Measurements from ENCODE around the gene CA12.

Gene CA12

GRCh38 chr15:63374686-63375520 lies 6.7 kb downstream of the CA12 start:
- no peak for DNase-seq (ENCODE audit: low spot score)

- DNase-seq (ENCODE audit: low spot score): no peak
Measured at GRCh38 chr15:63373866-63374548, 7.6 kb downstream of the CA12 start.

DNA sequence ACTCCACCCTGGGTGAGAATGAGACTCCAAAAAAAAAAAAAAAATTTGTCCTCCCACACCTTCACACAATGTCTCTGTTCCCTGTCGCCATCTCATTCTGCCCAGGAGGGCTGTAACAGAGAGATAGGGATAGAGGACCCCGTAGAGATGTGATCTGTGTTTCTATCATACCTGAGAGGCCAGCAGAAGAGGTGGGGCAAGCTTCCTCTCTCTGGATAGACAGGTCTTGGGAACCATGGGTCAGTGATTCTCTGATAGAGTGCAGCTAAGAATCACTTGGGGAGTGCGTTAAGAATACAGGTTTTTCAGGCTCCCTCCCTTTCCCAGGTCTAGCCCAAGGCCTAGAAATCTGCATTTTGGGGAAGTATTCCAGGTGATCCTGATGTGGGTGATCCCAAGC lies 8.3 kb downstream of the CA12 start:
- no peak for DNase-seq (ENCODE audit: low spot score)

DNA sequence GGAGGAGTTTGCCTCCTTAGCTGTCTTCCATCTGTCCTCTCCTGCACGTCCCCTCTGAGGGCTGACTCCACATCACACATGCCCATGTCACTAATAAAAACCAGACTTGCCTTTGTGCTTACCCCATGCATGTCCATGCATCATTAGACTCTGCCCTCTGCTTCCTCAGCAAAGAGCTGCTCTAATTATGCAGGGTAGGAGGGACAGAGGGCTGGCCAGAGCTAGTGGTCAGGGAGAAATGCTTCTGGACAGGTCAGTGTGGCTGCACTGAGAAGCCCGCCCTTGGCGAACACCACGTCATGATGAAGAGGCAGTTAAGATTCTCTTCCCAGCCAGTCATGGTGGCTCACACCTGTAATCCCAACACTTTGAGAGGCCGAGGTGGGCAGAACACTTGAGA lies 8.9 kb downstream of the CA12 start:
- no peak for DNase-seq (ENCODE audit: low spot score)

DNA sequence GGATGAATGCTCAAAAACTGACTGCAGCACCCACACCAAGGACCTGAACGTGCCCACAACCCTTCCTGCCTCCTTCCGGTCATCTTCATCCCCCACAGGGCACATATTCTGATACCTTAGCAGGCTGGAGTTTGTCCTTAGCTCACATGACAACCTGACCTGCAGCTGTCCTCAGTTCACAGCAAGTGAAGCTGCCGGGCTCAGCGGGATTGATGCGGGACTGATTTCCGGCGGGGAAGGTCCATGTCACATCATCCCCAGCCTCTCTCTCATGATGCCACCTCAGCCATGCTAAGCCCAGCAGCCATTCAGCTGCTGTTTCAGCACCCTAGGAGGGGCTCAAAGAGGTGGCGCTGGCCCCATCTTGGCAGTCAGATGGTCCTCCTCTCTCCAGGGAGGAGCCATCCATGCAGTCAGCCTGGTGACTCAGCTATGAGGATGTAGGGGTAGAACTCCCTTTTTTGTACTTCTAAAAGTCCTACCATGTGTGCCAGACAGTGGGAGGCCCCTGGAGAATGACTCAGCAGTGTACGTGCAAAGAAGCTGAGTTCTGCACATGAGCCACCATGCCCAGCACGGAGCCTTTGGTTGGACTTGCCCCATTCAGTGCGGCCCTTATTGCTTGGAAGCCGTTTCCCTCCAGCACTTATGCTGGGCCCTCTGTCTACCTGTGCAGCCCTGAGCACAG lies 9.5 kb downstream of the CA12 start:
- DNase-seq (ENCODE audit: low spot score): no peak

GRCh38 chr15:63371297-63371918 lies 10.2 kb downstream of the CA12 start:
- no peak for DNase-seq (ENCODE audit: low spot score)

DNA sequence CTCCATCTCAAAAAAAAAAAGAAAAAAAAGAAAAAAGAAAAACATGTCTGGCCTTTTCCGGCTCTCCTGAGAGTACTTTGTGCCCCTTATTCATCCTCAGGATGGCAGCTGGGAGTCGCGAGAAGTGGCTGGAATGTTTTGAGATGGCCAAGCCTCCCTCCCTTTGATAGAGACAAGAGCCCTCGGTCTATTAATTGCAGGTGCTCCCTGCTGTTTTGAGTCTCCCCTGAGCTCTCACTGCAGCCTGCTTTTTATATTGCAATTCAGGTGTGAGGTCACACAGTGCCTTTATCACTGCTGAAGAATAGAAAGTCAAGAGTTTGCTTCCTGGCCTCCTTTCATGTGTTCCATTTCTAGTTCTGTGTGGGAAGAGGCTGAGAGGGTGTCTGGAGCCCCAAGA lies 10.9 kb downstream of the CA12 start:
- DNase-seq (ENCODE audit: low spot score): no peak

GRCh38 chr15:63369781-63370180 lies 11.9 kb downstream of the CA12 start:
- no peak for DNase-seq (ENCODE audit: low spot score)

DNA sequence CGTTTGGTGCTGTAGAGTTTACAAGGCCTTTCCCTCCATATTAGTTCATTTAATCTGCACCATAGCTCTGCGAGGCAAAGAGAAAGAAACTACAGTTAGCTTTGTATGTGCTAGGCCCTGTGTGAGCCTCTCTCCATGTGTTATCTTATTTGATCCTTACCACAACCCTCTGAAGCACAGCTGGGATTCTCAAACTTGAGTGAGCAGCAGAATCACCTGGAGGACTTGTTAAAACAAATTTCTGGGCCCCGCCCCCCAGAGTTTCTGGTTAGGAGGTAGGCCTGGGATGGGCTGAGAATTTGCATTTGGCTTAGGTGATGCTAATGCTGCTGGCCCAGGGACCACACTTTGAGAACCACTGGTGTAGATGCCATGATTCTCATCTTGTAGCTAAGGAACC lies 12.3 kb downstream of the CA12 start:
- no peak for DNase-seq (ENCODE audit: low spot score)

DNA sequence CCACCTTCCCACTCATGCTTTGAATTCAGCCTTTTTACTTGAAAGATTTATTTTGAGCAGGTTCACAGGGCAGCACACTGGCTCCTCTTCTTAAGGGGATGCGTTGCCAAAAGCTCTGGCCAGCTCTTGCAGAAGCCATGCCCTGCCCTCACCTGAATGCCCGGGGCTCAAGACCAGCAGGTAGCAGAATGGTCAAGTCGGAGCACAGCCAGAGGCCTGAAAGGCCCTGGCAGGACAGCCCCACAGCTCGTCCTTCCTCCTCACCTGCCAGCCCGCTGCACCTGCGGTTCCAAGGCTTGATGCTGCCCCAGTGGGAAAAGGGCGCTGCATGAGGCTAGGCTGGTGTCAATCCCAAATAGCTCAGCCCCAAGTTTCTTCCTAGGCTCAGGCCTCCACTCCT lies 13.1 kb downstream of the CA12 start:
- no peak for DNase-seq (ENCODE audit: low spot score)

DNA sequence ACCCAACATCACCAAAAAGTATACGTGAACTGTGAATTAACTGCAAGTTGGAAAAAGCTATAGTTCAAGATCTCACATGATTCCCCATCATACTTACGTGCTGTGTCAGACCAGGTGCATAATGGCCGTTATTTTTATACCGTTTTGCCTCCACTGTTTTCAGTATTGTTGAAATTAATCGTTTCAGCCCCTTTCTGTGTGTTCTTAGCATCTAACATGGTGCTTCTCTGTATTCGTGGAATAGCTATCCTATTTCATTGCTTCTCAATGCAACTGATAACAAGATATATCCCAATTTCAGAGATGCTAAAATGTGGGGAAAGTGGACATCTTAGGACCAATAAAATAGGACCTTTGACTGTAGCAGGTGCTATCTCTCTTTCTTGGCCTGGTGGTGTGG lies 13.7 kb downstream of the CA12 start:
- no peak for DNase-seq (ENCODE audit: low spot score)

- DNase-seq (ENCODE audit: low spot score): no peak
Measured at GRCh38 chr15:63367390-63367789, 14.3 kb downstream of the CA12 start.

DNA sequence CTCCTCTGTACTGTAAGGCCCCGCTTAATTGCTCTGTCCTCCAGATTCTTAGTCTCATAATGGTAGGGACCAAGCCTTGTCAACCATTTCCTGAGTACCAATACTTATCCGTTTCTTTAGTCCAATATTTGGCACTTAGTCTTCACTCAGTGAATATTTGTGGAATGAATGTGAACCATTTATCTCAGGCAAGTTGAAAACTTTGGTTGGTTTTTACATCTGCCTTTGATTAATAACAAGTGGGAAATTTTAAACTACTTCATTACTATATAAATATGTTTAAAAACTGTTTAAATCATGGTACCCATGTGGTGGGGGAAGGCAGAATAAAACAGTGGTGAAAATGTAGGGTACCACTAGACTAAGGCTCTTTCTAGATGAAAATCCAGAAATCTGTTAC lies 15.2 kb downstream of the CA12 start:
- DNase-seq (ENCODE audit: low spot score): no peak

DNA sequence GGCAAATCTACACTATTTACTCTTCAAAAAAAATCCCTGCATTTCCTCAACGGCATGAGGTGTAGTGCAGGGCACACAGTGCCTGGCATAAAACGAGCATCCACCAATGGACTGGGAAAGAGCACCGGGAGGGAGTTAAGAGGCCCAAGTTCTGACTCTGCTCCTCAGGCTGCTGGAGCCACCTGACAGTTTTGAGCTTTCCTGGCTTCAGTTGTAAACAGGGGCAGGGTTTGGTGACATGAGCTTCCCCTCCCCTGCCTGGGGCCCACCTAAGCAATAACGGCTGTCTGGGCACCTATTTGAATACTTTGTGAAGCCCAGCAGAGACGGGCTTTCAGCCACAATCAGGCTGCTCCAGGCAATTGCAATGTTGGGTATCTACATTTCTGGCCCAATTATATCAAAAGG lies 16.4 kb downstream of the CA12 start:
- no peak for DNase-seq (ENCODE audit: low spot score)

- DNase-seq (ENCODE audit: low spot score): no peak
Measured at GRCh38 chr15:63364399-63365272, 17.0 kb downstream of the CA12 start.

DNA sequence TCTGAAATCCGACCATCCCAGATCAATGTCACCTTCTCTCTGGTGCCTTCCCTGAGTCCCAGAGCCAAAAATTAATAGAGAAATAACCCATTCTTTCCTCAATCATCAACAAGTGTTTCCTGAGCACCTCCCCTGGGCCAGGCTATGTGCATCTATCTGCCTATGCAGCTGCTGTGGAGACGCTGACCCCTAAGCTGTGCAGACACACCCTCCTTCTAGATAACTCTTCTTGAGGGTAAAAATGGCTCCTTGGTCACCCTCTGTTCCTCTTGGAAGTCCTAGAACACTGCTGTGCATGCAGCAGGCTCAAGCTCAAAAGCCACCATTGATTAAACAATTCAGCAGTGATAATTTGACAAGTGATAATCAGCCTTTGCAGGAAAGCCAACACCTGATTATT lies 18.4 kb downstream of the CA12 start:
- no peak for DNase-seq (ENCODE audit: low spot score)

DNA sequence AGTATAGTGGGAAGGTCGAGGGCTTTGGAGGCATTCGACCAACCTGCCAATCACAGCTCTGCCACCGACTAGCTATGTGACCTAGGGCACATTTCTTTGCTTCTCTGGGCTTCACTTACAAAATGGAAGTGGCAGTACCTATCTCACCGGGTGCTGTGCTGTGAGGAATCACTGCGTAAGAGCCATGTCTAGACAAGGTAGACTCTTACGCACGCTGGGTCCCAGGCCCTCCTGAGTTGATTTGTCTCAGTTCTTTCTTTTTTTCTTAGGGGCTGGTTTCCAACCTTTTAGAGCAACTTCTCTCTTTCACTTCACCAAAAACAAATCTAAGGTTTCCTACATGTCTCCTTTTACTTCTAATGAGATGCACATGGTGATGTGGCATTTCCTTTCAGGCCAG lies 18.8 kb downstream of the CA12 start:
- DNase-seq (ENCODE audit: low spot score): no peak

- DNase-seq (ENCODE audit: low spot score): no peak
Measured at GRCh38 chr15:63362196-63362595, 19.4 kb downstream of the CA12 start.

- DNase-seq (ENCODE audit: low spot score): no peak
Measured at GRCh38 chr15:63360170-63360569, 21.5 kb downstream of the CA12 start.

- DNase-seq (ENCODE audit: low spot score): no peak
Measured at GRCh38 chr15:63358241-63359029, 23.2 kb downstream of the CA12 start.

DNA sequence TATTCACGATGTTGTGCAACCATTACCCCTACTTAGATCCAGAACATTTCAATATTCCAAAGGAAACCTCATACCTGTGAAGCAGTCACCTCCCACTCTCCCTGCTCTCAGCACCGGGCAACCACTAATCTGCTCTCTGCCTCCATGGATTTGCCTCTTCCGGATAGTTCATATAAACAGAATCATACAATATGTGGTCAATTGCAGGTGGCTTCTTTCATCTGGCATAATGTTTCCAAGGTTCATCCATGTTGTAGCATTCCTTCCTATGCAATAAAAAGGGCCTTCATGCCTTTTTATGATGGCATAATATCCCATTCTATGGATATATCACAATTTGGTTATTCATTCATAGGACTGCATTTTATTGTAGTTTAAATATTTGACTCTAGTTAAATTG lies 23.9 kb downstream of the CA12 start:
- DNase-seq (ENCODE audit: low spot score): no peak
